Left lung (tissue), 10 donors: Measurements from ENCODE around the gene RPS15. TPM values are rescaled to one million over a fixed set of nuclear protein-coding genes. Genes with fewer than 3 reads are reported as not detected.
A peak's percentile ranks its signal among the peaks of the same experiment; 100 is the strongest.

Source experiments
- ATAC-seq: fragments of 200-7000 bp; cut with Tn5 transposase; one replicate; pipeline ENCODE4 v1.9.1; 2020; ENCODE audit warnings: moderate library complexity
- DNase-seq, 4 donors: peaks; one replicate each; pipeline ENCODE4 v3.0.0-alpha.2; 2013 to 2020
- H3K27ac ChIP-seq, 2 donors: fragments of 200-600 bp; sonication (generic) in 1 of 2; one replicate each; pipeline versions ENCODE4 v1.5.0 to v1.8.0; 2020 to 2021
- H3K27me3 ChIP-seq, 2 donors: fragments of 200-600 bp; sonication (generic) in 1 of 2; one replicate each; pipeline versions ENCODE4 v1.5.0 to v1.8.0; 2020 to 2021
- H3K36me3 ChIP-seq, 2 donors: fragments of 200-600 bp; sonication (generic) in 1 of 2; one replicate each; pipeline versions ENCODE4 v1.5.0 to v1.8.0; 2020 to 2021
- H3K4me1 ChIP-seq, 2 donors: fragments of 200-600 bp; one replicate each; pipeline ENCODE4 v1.8.0; 2021
- H3K4me3 ChIP-seq, 2 donors: fragments of 200-600 bp; sonication (generic) in 1 of 2; one replicate each; pipeline versions ENCODE4 v1.5.0 to v1.8.0; 2020 to 2021; ENCODE audit warnings: mild to moderate bottlenecking in 1 of 2
- H3K9me3 ChIP-seq, 2 donors: fragments of 200-600 bp; sonication (generic) in 1 of 2; one replicate each; pipeline versions ENCODE4 v1.5.0 to v1.8.0; 2020 to 2021
- CTCF ChIP-seq, 2 donors: fragments of 200-600 bp; sonication (generic) in 1 of 2; IDR thresholded peaks; one replicate each; pipeline versions ENCODE4 v1.5.0 to v1.8.0; 2021; ENCODE audit warnings: antibody characterized with exemption in 2 of 2
- intact Hi-C, 2 donors: fragments of 100-400 bp; cut with DNase I; formaldehyde crosslinking; loops; one replicate each; pipeline versions ENCODE4 v1.11.2 to v1.14.2; 2022
- polyA plus RNA-seq, 6 donors: library from polyadenylated mRNA; unstranded; fragments of 120-200 nt; gene quantifications; one replicate each; pipeline ENCODE4 v1.2.1, GENCODE V29; 2013; ENCODE audit not compliant: insufficient read length in 6 of 6
- total RNA-seq, 2 donors: library from RNA; stranded (reverse); fragmentation: NEBNext Ultra II Directional; extraction: Animal tissue kit (Norgen Biotek cat#: 25700); gene quantifications; one replicate each; pipeline ENCODE4 v1.2.1, GENCODE V29; 2021
- donor health status: DM: no; HTN: yes; CAD: no.
- donor health status: DM: no; HTN: no; CAD: no.

RPS15 gene
- total and polyA plus RNA-seq, 8 donors, result 673 to 987 (median 836) TPM

DNA sequence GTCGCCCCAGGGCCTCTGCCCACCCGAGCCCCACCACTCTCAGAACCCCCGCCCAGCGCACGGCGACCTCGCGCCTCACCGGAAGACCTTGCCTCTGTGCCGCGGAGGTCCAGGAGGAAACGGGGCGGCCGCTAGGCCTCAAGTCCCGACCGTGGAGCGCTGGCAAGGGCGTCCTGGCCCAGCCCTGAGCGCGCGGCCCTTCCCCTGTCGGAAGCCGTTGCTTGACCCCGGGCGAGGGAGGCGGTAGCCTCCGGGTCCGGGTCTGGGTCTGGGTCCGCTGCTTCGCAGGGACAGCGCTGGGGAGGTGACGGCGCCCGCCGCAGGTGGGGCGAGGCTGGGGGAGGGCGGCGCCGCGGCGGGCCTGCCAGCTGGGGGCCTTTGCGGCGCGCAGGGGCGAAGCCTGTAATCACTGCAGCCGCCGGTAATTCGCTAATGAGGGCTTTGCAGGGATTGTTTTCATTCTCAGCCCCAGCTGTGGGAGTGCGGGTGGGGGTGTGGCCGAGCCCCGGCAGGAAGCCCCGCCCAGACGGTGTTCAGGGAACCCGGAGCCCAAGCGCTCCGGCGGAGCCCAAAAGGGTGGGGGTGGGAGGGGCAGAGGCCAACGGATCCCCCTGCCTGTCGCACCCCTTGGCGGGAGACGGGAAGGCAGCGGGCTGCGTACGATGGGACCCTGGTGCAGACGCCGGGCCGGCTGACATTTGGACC lies 32.3 kb downstream of the RPS15 start:
- Histone ChIP-seq H3K9me3 (no peaks in the 10 kb centered on the region), H3K27ac (no peak overlapping the region), H3K36me3 (peaks cover 0 to 16% of the 10 kb centered on the region in 2 donors), H3K4me1 (peaks cover 32 to 73% of the 10 kb centered on the region in 2 donors), H3K27me3 (peaks cover 78 to 90% of the 10 kb centered on the region in 2 donors), H3K4me3 (peak overlapping the region; percentile 8 to 26)
- no peak for TF ChIP-seq CTCF (IDR thresholded peaks at IDR 0.05)
- intact Hi-C loops, result no loop called here
- peak; percentile 63 for ATAC-seq
- DNase-seq, result peak in 1 of 4 donors; percentile 84

GRCh38 chr19:1471010-1471514 lies 32.9 kb downstream of the RPS15 start:
- Histone ChIP-seq H3K4me1 (peaks cover 32 to 67% of the 10 kb centered on the region in 2 donors), H3K4me3 (peak overlapping the region in 1 of 2 donors; percentile 26), H3K36me3 (peaks cover 0 to 22% of the 10 kb centered on the region in 2 donors), H3K27ac (no peak overlapping the region), H3K9me3 (no peaks in the 10 kb centered on the region), H3K27me3 (peaks cover 72 to 84% of the 10 kb centered on the region in 2 donors)
- TF ChIP-seq CTCF (IDR thresholded peaks at IDR 0.05), result no peak
- ATAC-seq (peak; percentile 16), DNase-seq (peak in 1 of 4 donors; percentile 73)
- intact Hi-C loops, result no loop called here

GRCh38 chr19:1471515-1472160 lies 33.4 kb downstream of the RPS15 start:
- Histone ChIP-seq H3K4me1 (peaks cover 32 to 61% of the 10 kb centered on the region in 2 donors), H3K4me3 (no peak overlapping the region), H3K27ac (no peak overlapping the region), H3K9me3 (no peaks in the 10 kb centered on the region), H3K27me3 (peaks cover 66 to 78% of the 10 kb centered on the region in 2 donors), H3K36me3 (peaks cover 0 to 28% of the 10 kb centered on the region in 2 donors)
- ATAC-seq, result no peak
- intact Hi-C loops, result no loop called here
- DNase-seq, result no peak
- no peak for TF ChIP-seq CTCF (IDR thresholded peaks at IDR 0.05)

DNA sequence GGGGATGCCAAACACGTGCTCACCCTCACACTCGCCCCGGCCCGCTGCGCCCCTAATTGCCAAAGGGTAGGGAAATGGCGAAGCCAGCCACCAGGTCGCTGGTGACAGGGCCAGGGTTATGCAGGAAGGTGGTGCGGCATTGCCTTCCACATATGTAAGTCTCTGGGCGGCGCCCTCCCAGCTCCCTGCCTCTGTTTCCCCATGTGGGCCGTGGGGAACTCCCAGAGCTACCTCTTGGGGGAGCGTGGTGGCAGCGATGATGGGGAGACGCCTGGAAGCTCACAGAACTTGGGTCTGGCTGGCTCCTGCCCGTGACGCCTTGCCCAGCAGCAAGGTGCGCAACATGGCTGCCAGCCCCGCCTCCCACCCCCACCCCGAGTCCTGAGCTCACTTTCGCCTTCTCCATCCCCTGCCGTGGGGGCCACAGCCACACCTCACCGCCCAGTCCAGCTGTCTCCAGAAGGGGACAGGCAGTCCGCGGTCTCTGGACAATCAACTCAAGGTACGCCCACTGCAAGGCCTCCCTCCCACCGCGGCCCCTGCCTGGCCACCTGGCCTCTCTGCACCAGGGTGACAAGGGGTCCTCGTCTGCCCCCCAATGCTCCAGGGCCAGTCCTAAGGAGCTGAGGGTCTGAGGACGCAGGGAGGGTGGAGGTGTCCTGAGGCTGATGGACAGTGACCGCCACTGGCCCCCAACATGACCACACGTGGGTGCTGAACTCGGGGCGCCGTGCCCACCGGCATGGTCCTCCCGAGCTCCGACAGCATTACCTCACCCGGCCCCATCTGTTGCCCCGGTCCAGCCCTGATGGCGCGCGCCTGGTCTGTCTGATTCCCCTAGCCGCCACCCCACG lies 34.3 kb downstream of the RPS15 start:
- DNase-seq (no peak), ATAC-seq (no peak)
- no peak overlapping the region for H3K27ac ChIP-seq
- H3K4me3 ChIP-seq, result no peak overlapping the region
- intact Hi-C loops, result no loop called here
- H3K36me3 ChIP-seq, result peaks cover 0 to 36% of the 10 kb centered on the region in 2 donors
- H3K27me3 ChIP-seq, result peaks cover 58 to 70% of the 10 kb centered on the region in 2 donors
- peaks cover 32 to 58% of the 10 kb centered on the region in 2 donors for H3K4me1 ChIP-seq
- no peak for TF ChIP-seq CTCF (IDR thresholded peaks at IDR 0.05)
- no peaks in the 10 kb centered on the region for H3K9me3 ChIP-seq
